HG03039 (cell line): Measurements from ENCODE around the gene HIF3A.

ENCODE experiments used
- ATAC-seq: cut with Tn5 transposase; IDR thresholded peaks from one replicate; pipeline ENCODE4 v1.9.1; 2021; ENCODE audit warnings: mild to moderate bottlenecking, moderate library complexity; ENCODE audit not compliant: unreplicated experiment

Gene HIF3A

GRCh38 chr19:46378268-46378667 is 81.4 kb downstream of the HIF3A start:
- no peak for ATAC-seq

GRCh38 chr19:46380690-46381089 is 83.8 kb downstream of the HIF3A start:
- no peak for ATAC-seq

- no peak for ATAC-seq
Measured at GRCh38 chr19:46381346-46381745, 84.5 kb downstream of the HIF3A start.

GRCh38 chr19:46381756-46382345 is 85.0 kb downstream of the HIF3A start:
- no peak for ATAC-seq

- no peak for ATAC-seq
Measured at GRCh38 chr19:46383171-46383815, 86.5 kb downstream of the HIF3A start.

GRCh38 chr19:46383846-46384245 is 87.0 kb downstream of the HIF3A start:
- ATAC-seq, result no peak

- ATAC-seq, result no peak
Measured at GRCh38 chr19:46384396-46384795, 87.6 kb downstream of the HIF3A start.

- ATAC-seq, result no peak
Measured at GRCh38 chr19:46385636-46386035, 88.8 kb downstream of the HIF3A start.

- no peak for ATAC-seq
Measured at GRCh38 chr19:46386151-46386550, 89.3 kb downstream of the HIF3A start.

- no peak for ATAC-seq
Measured at GRCh38 chr19:46386996-46387712, 90.3 kb downstream of the HIF3A start.

GRCh38 chr19:46387713-46388130 is 90.9 kb downstream of the HIF3A start:
- no peak for ATAC-seq

- ATAC-seq, result no peak
Measured at GRCh38 chr19:46388311-46389095, 91.7 kb downstream of the HIF3A start.

- no peak for ATAC-seq
Measured at GRCh38 chr19:46390121-46390858, 93.4 kb downstream of the HIF3A start.

- no peak for ATAC-seq
Measured at GRCh38 chr19:46390866-46391265, 94.0 kb downstream of the HIF3A start.

GRCh38 chr19:46391296-46392251 is 94.7 kb downstream of the HIF3A start:
- ATAC-seq, result no peak

- no peak for ATAC-seq
Measured at GRCh38 chr19:46392252-46392801, 95.5 kb downstream of the HIF3A start.

GRCh38 chr19:46392837-46393236 is 96.0 kb downstream of the HIF3A start:
- ATAC-seq, result no peak
